GM21367 (cell line): ENCODE measurements around the gene AGTRAP.

Source experiments
- ATAC-seq: cut with Tn5 transposase; IDR thresholded peaks from one replicate; pipeline ENCODE4 v1.9.1; 2021; ENCODE audit not compliant: unreplicated experiment

Gene AGTRAP

GRCh38 chr1:11780380-11781147 lies 44.6 kb downstream of the AGTRAP start:
- ATAC-seq, result no peak

GRCh38 chr1:11781297-11781696 lies 45.4 kb downstream of the AGTRAP start:
- no peak for ATAC-seq

- no peak for ATAC-seq
Measured at GRCh38 chr1:11782127-11782708, 46.3 kb downstream of the AGTRAP start.

DNA sequence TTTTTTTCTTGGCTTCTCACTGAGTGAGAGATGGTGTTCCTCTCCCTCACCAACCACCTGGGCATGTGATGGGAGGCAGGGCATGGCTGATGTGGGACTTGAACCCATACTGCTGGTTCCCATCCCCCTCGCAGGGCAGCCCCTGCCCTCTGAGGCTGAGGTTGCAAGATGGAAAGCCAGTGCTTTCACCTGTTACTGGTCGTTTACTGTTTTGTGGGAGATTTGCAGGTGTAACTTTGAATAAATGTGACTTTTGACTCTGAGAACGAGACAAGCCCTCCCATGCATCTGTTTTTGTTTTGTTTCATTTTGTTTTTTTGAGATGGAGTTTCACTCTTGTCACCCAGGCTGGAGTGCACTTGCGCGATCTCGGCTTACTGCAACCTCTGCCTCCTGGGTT lies 47.6 kb downstream of the AGTRAP start:
- no peak for ATAC-seq

- ATAC-seq, result no peak
Measured at GRCh38 chr1:11784256-11784992, 48.5 kb downstream of the AGTRAP start.

- ATAC-seq, result no peak
Measured at GRCh38 chr1:11784993-11785769, 49.2 kb downstream of the AGTRAP start.

DNA sequence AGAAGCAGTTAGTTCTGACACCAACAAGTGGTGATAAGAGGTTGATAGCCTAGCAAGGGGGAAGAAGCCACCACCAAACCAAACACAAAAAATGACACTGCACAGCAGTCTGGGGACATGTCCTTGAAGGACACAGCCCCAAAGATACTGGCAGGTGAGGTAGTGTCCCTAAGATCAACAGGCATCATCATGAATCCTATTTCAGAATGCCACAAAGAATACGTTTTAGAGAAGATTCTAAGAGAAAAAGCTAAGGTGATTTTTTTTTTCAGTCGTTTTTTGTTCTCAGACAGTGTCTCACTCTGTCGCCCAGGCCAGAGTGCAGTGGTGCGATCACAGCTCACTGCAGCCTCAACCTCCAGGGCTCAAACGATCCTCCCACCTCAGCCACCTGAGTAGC lies 50.2 kb downstream of the AGTRAP start:
- ATAC-seq, result no peak

GRCh38 chr1:11787251-11787803 lies 51.4 kb downstream of the AGTRAP start:
- no peak for ATAC-seq

GRCh38 chr1:11787804-11788436 lies 52.0 kb downstream of the AGTRAP start:
- ATAC-seq, result no peak

- no peak for ATAC-seq
Measured at GRCh38 chr1:11788549-11789053, 52.7 kb downstream of the AGTRAP start.

GRCh38 chr1:11789126-11790067 lies 53.5 kb downstream of the AGTRAP start:
- ATAC-seq, result no peak

- ATAC-seq, result no peak
Measured at GRCh38 chr1:11790101-11790879, 54.4 kb downstream of the AGTRAP start.

- ATAC-seq, result no peak
Measured at GRCh38 chr1:11790880-11791715, 55.2 kb downstream of the AGTRAP start.

GRCh38 chr1:11792106-11792505 lies 56.2 kb downstream of the AGTRAP start:
- no peak for ATAC-seq

- ATAC-seq, result no peak
Measured at GRCh38 chr1:11793819-11794218, 57.9 kb downstream of the AGTRAP start.

DNA sequence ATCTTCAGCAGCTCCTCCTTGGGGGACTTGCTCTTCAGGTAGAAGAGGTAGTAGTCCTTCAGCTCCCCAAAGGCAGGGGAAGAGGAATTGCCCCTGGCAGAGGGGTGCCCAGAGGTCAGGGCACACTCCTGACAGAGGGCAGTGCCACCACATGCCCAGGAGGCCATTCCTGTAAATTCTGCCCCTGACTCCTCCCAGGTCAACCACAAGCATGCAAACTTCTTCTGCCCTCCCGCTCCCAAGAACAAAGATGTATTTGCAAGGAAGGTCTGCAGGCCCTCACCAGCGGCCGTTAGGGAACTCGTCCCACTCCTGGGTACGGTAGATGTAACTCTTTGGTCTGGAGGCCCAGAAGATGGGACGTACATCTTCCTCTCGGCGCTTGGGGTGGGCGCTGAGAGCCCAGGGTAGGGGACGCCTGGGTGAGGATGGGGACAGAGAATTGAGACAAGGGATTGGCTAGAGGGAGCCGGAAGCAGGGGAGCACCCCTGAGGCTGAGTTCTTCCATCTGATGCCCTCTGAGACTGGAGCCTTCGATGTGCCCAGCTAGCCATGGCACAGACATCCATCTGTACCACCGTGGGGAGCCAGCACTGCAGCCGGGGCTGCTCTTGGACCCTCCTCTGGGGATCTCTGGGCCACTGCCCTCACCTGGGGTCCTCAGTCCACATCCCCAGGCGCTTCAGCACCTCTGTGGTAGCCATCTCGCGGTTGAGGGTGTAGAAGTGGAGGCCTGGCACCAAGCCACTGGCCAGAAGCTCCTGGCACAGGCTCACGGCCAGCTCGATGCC lies 58.7 kb downstream of the AGTRAP start:
- no peak for ATAC-seq
